GM12872 (cell line): ENCODE measurements around the gene POLR2J.

ENCODE experiments used
- TF ChIP-seq, protein P1 (sequence below): IDR thresholded peaks from 3 replicates; pipeline ENCODE4 v1.5.1; 2011; ENCODE audit warnings: low read depth, mild to moderate bottlenecking, low read length, moderate library complexity; ENCODE audit not compliant: insufficient read depth

Gene POLR2J

DNA sequence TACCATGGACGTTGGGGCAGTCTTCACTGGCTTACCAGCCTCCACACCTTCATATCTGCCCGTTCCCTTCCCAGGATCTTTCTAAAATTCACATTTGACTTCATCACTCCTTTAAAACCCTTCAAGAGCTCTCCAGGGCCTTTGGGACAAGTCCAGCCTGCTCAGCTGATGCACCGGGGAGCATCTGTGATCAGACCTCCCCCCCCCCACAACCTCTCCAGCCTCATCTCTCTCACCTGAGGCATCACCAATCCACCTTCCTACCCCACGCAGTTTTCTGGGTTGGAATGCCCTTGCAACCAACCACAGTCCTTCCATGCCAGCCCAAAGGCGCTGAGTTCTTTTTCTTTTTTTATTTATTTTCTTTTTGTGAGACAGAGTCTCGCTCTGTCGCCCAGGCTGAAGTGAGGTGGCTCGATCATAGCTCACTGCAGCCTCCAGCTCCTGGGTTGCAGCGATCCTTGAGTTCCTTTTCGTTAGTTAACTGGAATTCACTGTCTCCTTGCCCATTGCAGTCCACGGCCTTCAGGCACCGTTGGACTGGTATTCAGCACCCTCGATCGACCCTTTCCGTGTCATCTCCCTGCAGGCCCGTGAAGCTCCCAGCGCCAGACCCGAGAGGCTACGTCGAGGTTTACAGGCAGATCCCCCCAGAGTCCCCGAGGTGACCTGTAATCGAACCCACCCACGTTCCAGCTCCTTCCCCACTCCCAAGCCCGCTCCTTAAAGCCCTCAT is 14.7 kb downstream of the POLR2J start:
- TF ChIP-seq, protein P1, sequence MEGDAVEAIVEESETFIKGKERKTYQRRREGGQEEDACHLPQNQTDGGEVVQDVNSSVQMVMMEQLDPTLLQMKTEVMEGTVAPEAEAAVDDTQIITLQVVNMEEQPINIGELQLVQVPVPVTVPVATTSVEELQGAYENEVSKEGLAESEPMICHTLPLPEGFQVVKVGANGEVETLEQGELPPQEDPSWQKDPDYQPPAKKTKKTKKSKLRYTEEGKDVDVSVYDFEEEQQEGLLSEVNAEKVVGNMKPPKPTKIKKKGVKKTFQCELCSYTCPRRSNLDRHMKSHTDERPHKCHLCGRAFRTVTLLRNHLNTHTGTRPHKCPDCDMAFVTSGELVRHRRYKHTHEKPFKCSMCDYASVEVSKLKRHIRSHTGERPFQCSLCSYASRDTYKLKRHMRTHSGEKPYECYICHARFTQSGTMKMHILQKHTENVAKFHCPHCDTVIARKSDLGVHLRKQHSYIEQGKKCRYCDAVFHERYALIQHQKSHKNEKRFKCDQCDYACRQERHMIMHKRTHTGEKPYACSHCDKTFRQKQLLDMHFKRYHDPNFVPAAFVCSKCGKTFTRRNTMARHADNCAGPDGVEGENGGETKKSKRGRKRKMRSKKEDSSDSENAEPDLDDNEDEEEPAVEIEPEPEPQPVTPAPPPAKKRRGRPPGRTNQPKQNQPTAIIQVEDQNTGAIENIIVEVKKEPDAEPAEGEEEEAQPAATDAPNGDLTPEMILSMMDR = no peak

DNA sequence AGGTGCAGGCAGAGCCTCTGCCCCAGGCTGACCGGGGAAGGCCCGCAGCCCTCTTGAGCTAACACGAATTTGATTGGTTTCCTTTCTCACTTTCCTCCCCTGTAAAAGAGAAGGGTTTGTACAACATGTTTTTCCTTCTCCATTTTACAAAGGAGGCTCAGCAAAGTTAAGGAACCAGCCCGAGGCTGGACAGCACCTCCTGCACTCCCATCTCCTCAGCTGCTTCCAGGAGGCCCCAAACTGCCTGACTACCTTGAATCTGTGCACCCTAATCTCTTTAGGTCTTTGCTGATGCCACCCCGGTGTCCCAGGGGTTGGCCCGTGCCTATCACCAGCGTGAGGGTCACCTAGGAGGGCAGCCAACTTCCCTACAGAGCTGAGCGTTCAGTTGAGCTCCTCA is 18.3 kb downstream of the POLR2J start:
- TF ChIP-seq, protein P1 = no peak

DNA sequence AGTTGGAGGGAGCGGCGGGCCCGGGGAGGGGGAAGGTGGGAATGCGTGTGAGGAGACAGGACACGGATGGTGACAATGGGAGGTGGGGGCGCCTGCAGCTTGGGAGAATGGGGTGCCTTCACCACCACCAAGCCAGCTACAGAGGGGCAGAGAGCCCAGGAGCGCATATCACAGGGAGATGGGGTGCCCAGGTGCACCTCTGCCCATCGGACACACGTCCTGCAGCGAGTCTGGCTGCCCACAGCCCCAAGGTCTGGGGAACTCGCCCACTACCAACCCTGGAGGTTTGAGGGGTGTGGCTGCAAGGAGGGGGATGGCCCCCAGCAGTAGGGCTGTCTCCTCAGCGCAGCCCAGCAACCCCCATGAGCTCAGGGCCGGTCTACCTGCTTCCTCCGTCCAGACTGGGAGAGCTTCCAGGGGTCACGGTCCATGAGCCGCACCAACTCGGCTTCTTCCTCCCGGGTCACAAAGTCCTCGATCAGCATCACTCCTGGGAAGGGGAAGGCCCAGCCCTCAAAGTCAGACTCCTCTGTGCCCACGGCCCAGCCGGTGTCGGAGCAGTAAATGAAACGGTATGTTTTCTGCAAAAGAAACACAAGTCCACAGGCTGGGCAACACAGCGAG is 19.4 kb downstream of the POLR2J start:
- TF ChIP-seq, protein P1 = no peak

DNA sequence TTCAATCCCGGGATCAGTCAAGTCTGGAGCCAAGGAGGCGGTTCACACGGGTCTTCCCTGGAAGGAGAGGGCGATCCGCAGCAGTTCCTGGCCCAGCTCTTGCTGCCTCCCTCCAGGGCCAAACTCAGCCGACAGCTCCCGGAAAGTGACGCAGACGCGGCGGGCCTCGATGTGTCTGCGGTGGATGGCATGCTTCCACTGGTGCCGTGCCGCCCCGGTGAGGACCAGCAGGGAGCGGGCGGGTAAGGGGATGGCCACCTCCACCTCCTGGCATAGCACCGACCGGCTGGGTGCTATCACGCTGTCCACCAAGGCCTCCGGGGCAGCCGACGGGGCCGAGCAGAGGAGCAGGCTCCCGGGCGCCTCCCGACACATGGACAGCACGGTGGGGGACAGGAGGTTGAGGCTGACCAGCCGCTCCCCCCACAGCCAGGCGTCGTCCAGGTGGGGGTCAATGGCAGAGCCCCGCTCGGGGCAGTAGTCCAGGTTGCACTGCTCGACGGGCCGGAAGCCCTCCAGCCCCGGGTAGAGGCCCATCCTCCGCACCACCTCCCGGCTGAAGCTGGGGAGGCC is 21.3 kb downstream of the POLR2J start:
- TF ChIP-seq, protein P1 = no peak

DNA sequence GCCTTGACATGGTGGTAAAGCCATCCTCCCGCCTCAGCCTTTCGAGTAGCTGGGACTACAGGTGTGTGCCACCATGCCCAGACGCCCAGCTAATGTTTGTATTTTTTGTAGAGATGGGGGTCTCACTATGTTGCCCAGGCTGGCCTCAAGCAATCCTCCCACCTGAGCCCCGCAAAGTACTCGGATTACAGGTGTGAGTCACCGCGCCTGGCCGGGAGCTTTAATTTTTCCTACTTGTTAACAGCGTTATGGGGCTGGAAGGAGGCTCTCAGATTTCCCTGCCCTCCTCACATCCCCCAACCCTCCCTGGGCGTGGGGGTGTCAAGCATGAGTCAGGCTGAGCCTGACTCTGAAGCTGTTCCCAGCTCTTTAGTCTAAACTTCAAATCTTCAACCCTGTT is 22.4 kb downstream of the POLR2J start:
- TF ChIP-seq, protein P1 = no peak

DNA sequence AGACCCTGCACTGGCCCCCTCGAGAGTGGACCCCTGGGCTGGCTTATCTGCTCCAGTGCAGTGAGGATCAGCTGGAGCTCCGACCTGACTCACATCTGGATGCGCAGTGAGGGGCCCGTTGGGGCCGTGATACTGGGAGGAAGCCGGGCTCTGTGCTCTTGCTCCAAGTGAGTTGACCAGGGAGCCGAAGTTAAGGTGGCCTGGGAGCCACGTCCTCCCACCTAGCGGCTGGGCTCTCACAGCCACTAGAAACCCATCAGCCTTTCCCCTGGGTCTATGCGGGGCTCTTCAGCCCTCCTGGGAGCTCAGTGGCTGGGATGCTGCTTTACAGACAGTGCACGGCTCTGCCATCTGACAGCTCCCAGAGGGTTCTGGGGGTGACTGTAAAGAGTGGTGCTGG is 23.1 kb downstream of the POLR2J start:
- TF ChIP-seq, protein P1 = no peak

DNA sequence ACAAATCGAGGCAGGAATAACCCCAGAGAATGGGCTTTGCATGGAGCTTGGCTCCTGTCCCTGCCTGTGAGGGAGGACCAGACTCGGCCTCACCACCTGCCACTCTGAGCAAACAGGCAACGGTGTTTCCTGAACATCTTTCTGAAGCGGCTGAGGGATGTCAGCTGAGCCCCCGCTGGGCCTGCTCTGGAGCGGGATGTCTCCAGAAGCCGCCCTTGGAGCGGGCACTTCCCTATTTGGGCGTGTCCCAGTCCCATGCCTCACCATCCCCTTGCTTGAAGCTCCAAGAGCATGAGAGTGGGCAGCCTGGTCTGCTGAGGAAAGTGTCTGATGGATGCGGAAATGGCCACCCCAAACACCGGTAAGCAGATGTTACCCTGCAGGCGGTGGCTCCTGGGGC is 24.3 kb downstream of the POLR2J start:
- TF ChIP-seq, protein P1 = no peak
